SK-N-SH treated with all-trans-retinoic acid at 6 μM for 48 hours (cell line): ENCODE data around the gene IRF1.

ENCODE experiments used
- ATAC-seq: fragments of 200-7000 bp; cut with Tn5 transposase; 3 replicates; pipeline ENCODE4 v1.9.1; 2020; ENCODE audit warnings: mild to moderate bottlenecking, moderate library complexity
- ARNTL ChIP-seq: fragments of 450-650 bp; formaldehyde crosslinking; IDR thresholded peaks from 2 replicates; pipeline ENCODE4 v1.5.0; 2020; ENCODE audit warnings: low read depth, mild to moderate bottlenecking, moderate library complexity, borderline replicate concordance
- BACH2 ChIP-seq: fragments of 250-450 bp; sonication (Bioruptor Pico); IDR thresholded peaks from 2 replicates; pipeline ENCODE4 v1.9.0; 2021; ENCODE audit warnings: mild to moderate bottlenecking, borderline replicate concordance
- CSDC2 ChIP-seq: fragments of 250-450 bp; sonication (Bioruptor Pico); IDR thresholded peaks from 2 replicates; pipeline ENCODE4 v1.5.0; 2020; ENCODE audit warnings: mild to moderate bottlenecking, moderate library complexity
- ESRRG ChIP-seq: fragments of 250-450 bp; sonication (Bioruptor Pico); IDR thresholded peaks from 2 replicates; pipeline ENCODE4 v1.6.1; 2021; ENCODE audit warnings: mild to moderate bottlenecking
- GLIS3 ChIP-seq: fragments of 250-450 bp; sonication (Bioruptor Pico); IDR thresholded peaks from 2 replicates; pipeline ENCODE4 v1.5.0; 2020; ENCODE audit warnings: mild to moderate bottlenecking, moderate library complexity
- ISL1 ChIP-seq: fragments of 250-450 bp; sonication (Bioruptor Pico); IDR thresholded peaks from 2 replicates; pipeline ENCODE4 v2.1.2; 2022; ENCODE audit warnings: mild to moderate bottlenecking, moderate library complexity
- OSR1 ChIP-seq: fragments of 250-450 bp; sonication (Bioruptor Pico); IDR thresholded peaks from 2 replicates; pipeline ENCODE4 v1.8.0; 2022; ENCODE audit warnings: moderate library complexity, mild to moderate bottlenecking, inconsistent platforms
- PPARA ChIP-seq: fragments of 250-450 bp; sonication (Bioruptor Pico); IDR thresholded peaks from 2 replicates; pipeline ENCODE4 v1.5.0; 2020; ENCODE audit warnings: mild to moderate bottlenecking, borderline replicate concordance
- RARB ChIP-seq: fragments of 250-450 bp; sonication (Bioruptor Pico); IDR thresholded peaks from 2 replicates; pipeline ENCODE4 v1.8.0; 2021; ENCODE audit warnings: mild to moderate bottlenecking, moderate library complexity
- SNAI2 ChIP-seq: fragments of 250-450 bp; sonication (Bioruptor Pico); IDR thresholded peaks from 2 replicates; pipeline ENCODE4 v1.5.0; 2020; ENCODE audit warnings: mild to moderate bottlenecking, moderate library complexity
- TCF4 ChIP-seq: fragments of 250-450 bp; sonication (Bioruptor Pico); IDR thresholded peaks from 2 replicates; pipeline ENCODE4 v1.8.0; 2021; ENCODE audit warnings: mild to moderate bottlenecking, moderate library complexity, borderline replicate concordance
- TOX ChIP-seq: fragments of 250-450 bp; sonication (Bioruptor Pico); IDR thresholded peaks from 2 replicates; pipeline ENCODE4 v1.8.0; 2021; ENCODE audit warnings: mild to moderate bottlenecking, moderate library complexity, borderline replicate concordance
- ZC3H10 ChIP-seq: fragments of 250-450 bp; sonication (Bioruptor Pico); IDR thresholded peaks from 2 replicates; pipeline ENCODE4 v1.5.1; 2021; ENCODE audit warnings: mild to moderate bottlenecking, moderate library complexity
- ZFP3 ChIP-seq: fragments of 250-450 bp; sonication (Bioruptor Pico); IDR thresholded peaks from 2 replicates; pipeline ENCODE4 v1.5.0; 2020; ENCODE audit warnings: mild to moderate bottlenecking, moderate library complexity
- ZFP30 ChIP-seq: fragments of 450-650 bp; formaldehyde crosslinking; IDR thresholded peaks from 2 replicates; pipeline ENCODE4 v1.5.0; 2022; ENCODE audit warnings: mild to moderate bottlenecking, moderate library complexity
- ZNF565 ChIP-seq: fragments of 450-650 bp; formaldehyde crosslinking; conservative IDR thresholded peaks from 2 replicates; pipeline ENCODE4 v1.5.0; 2020; ENCODE audit warnings: low read depth, mild to moderate bottlenecking, moderate library complexity
- ZNF70 ChIP-seq: fragments of 450-650 bp; formaldehyde crosslinking; IDR thresholded peaks from 2 replicates; pipeline ENCODE4 v1.5.0; 2020; ENCODE audit warnings: mild to moderate bottlenecking, moderate library complexity
- ZNF8 ChIP-seq: fragments of 450-650 bp; formaldehyde crosslinking; IDR thresholded peaks from 2 replicates; pipeline ENCODE4 v1.5.0; 2020; ENCODE audit warnings: mild to moderate bottlenecking, moderate library complexity
- TF ChIP-seq, protein P1 (sequence below): fragments of 250-450 bp; sonication (Bioruptor Pico); IDR thresholded peaks from 2 replicates; pipeline ENCODE4 v1.5.1; 2020; ENCODE audit warnings: low read depth, mild to moderate bottlenecking, moderate library complexity
- TF ChIP-seq, protein P2 (sequence below): fragments of 250-450 bp; sonication (Bioruptor Pico); IDR thresholded peaks from 2 replicates; pipeline ENCODE4 v1.5.1; 2021; ENCODE audit warnings: mild to moderate bottlenecking, moderate library complexity
- TF ChIP-seq, protein P3 (sequence below): fragments of 250-450 bp; sonication (Bioruptor Pico); IDR thresholded peaks from 2 replicates; pipeline ENCODE4 v1.5.0; 2020; ENCODE audit warnings: mild to moderate bottlenecking, moderate library complexity
- TF ChIP-seq, protein P4 (sequence below): fragments of 250-450 bp; sonication (Bioruptor Pico); IDR thresholded peaks from 2 replicates; pipeline ENCODE4 v1.8.0; 2021; ENCODE audit warnings: low read depth, mild to moderate bottlenecking, moderate library complexity, borderline replicate concordance

The IRF1 gene

DNA sequence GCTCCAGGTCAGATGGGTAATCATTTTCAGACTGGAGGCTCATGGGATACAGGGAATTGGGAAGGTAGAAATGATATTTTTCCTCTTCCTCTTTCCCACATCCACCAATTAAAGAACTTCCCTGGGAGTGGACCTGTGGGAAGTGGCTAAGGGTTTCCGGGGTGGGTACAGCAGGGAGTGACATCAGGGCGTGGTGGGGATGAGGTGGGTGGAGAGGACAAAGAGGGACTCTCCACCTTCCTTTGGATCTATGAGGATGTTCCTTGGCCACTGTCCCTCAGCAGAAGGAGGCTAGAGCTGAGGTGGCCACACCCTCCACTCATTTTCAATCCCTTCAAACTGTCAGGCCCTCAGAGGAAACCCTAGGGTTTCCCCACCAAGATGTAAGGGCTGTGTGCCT lies 54.7 kb downstream of the IRF1 start (continued):
- TF ChIP-seq ESRRG (CRISPR knock-in tag) = no peak
- no peak for TF ChIP-seq RARB
- TF ChIP-seq, protein P1, sequence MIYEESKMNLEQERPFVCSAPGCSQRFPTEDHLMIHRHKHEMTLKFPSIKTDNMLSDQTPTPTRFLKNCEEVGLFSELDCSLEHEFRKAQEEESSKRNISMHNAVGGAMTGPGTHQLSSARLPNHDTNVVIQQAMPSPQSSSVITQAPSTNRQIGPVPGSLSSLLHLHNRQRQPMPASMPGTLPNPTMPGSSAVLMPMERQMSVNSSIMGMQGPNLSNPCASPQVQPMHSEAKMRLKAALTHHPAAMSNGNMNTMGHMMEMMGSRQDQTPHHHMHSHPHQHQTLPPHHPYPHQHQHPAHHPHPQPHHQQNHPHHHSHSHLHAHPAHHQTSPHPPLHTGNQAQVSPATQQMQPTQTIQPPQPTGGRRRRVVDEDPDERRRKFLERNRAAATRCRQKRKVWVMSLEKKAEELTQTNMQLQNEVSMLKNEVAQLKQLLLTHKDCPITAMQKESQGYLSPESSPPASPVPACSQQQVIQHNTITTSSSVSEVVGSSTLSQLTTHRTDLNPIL (CRISPR knock-in tag) = no peak
- no peak for TF ChIP-seq ISL1 (CRISPR knock-in tag)
- no peak for TF ChIP-seq TOX
- TF ChIP-seq ZNF8 (CRISPR knock-in tag) = no peak
- TF ChIP-seq, protein P2, sequence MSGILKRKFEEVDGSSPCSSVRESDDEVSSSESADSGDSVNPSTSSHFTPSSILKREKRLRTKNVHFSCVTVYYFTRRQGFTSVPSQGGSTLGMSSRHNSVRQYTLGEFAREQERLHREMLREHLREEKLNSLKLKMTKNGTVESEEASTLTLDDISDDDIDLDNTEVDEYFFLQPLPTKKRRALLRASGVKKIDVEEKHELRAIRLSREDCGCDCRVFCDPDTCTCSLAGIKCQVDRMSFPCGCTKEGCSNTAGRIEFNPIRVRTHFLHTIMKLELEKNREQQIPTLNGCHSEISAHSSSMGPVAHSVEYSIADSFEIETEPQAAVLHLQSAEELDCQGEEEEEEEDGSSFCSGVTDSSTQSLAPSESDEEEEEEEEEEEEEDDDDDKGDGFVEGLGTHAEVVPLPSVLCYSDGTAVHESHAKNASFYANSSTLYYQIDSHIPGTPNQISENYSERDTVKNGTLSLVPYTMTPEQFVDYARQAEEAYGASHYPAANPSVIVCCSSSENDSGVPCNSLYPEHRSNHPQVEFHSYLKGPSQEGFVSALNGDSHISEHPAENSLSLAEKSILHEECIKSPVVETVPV (CRISPR knock-in tag) = no peak

DNA sequence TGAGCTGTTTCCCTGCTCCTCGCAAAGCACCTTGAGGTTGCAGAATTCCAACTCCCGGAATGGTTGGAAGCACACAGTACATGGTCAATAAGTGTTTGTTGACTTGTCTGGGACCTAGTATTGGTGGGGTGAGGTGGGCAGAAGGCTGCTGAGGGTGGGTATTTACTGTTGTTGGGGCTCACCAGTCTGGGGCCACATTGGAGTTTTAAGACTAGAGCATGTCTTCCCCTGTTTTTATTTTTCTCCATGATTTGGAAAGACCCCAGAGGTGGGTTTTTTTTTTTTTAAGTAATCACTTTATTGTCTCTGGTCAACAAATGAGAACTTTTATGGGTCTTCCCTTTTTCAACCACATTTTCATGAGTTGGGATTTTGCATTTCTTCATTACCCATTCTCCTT lies 55.1 kb downstream of the IRF1 start:
- TF ChIP-seq TCF4 (CRISPR knock-in tag) (no peak), BACH2 (CRISPR knock-in tag) (no peak), PPARA (no peak), TOX (no peak), CSDC2 (no peak), ZNF565 (CRISPR knock-in tag) (no peak), ZFP30 (CRISPR knock-in tag) (no peak), SNAI2 (CRISPR knock-in tag) (no peak), OSR1 (CRISPR knock-in tag) (no peak), ZFP3 (CRISPR knock-in tag) (no peak), ISL1 (CRISPR knock-in tag) (no peak), ZNF70 (CRISPR knock-in tag) (no peak), ESRRG (CRISPR knock-in tag) (no peak)
- no peak for ATAC-seq

DNA sequence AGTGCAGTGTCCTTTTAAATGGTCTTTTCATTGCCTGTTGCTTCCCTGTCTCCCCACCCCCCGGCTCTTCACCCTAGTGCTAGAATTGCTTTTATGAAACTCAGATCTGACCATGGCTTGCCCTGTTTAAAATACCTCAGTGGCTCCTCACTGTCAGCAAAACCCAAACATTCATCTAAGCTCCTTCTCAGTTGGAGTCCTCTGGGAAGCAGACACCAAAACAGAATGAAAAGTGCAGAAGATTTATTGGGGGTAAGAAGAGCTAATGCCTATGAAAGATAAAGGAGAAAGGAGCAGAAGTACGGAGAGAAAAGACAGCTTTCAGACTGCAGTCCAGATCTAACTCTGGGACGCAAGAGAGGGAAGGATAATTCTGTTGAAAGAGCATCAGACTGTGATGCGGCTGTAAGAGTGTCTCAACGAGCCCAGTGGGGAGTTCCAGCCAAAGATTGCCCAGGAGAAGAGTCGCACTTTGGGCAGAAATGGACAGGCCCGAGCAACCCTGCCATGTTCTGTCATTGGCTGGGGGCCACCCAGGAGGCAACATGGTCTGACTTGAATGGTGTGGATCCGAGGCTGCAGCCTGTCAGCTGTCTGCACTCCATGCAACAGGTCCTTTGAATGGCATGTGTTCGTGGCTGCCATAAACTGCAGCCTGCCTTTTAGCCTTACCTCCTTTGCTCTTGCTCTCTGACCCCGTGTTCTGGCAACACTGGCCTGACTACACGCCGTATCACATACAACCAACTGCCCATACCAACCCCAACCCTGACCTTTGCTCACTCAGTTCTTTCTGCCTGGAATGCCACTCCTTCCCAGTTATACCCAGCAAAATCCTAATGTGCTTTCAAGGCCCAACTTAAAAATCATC lies 55.9 kb downstream of the IRF1 start:
- TF ChIP-seq OSR1 (CRISPR knock-in tag) (no peak), ESRRG (CRISPR knock-in tag) (no peak), TCF4 (CRISPR knock-in tag) (no peak)
- TF ChIP-seq, protein P3, sequence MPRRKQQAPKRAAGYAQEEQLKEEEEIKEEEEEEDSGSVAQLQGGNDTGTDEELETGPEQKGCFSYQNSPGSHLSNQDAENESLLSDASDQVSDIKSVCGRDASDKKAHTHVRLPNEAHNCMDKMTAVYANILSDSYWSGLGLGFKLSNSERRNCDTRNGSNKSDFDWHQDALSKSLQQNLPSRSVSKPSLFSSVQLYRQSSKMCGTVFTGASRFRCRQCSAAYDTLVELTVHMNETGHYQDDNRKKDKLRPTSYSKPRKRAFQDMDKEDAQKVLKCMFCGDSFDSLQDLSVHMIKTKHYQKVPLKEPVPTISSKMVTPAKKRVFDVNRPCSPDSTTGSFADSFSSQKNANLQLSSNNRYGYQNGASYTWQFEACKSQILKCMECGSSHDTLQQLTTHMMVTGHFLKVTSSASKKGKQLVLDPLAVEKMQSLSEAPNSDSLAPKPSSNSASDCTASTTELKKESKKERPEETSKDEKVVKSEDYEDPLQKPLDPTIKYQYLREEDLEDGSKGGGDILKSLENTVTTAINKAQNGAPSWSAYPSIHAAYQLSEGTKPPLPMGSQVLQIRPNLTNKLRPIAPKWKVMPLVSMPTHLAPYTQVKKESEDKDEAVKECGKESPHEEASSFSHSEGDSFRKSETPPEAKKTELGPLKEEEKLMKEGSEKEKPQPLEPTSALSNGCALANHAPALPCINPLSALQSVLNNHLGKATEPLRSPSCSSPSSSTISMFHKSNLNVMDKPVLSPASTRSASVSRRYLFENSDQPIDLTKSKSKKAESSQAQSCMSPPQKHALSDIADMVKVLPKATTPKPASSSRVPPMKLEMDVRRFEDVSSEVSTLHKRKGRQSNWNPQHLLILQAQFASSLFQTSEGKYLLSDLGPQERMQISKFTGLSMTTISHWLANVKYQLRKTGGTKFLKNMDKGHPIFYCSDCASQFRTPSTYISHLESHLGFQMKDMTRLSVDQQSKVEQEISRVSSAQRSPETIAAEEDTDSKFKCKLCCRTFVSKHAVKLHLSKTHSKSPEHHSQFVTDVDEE (CRISPR knock-in tag) = no peak
- ATAC-seq = no peak

DNA sequence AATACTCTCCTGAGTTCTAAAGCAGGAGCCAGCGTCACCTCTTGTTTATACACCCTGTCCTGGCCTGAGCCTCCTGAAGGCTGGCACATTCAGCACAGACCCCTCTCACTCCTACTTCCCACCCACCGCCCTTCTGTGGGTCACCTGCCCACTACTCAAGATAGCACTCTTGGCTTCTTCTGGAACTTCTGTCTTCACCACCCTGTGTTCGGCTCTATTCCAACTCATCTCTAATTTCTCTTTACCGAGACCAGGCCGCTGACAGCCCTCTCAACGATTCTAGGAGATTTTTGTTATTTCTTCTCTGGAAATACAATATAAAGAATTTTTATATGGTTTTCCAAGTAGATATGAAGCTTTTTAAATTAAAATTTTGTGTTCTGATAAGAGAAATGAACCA lies 57.4 kb downstream of the IRF1 start:
- TF ChIP-seq ZNF70 (CRISPR knock-in tag) (no peak), ZNF565 (CRISPR knock-in tag) (no peak), ISL1 (CRISPR knock-in tag) (no peak), SNAI2 (CRISPR knock-in tag) (no peak), BACH2 (CRISPR knock-in tag) (no peak), TOX (no peak)
- TF ChIP-seq, protein P4, sequence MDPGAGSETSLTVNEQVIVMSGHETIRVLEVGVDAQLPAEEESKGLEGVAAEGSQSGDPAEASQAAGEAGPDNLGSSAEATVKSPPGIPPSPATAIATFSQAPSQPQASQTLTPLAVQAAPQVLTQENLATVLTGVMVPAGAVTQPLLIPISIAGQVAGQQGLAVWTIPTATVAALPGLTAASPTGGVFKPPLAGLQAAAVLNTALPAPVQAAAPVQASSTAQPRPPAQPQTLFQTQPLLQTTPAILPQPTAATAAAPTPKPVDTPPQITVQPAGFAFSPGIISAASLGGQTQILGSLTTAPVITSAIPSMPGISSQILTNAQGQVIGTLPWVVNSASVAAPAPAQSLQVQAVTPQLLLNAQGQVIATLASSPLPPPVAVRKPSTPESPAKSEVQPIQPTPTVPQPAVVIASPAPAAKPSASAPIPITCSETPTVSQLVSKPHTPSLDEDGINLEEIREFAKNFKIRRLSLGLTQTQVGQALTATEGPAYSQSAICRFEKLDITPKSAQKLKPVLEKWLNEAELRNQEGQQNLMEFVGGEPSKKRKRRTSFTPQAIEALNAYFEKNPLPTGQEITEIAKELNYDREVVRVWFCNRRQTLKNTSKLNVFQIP = no peak
- no peak for ATAC-seq

DNA sequence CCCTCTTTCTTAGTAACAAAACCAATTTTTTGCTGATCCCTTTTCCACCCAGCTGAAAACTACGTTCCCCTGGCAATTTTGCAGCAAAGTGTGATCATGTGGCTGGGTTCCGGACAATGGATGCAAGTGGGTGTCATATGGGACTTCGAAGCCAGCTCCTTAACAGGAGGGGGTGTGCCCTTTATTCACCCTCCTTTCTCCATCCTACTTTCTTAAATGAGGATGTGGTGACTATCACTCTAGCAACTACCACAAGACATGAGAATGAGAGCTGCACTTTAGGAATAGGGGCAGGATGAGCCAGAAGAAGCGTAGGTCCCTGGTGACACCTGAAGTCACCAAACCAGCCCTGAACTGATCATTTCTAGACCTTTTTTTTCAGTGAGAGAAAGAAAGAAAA lies 58.9 kb downstream of the IRF1 start:
- ATAC-seq = no peak
- no peak for TF ChIP-seq TOX
- TF ChIP-seq GLIS3 = no peak
- TF ChIP-seq ESRRG (CRISPR knock-in tag) = no peak
- no peak for TF ChIP-seq PPARA
- TF ChIP-seq ZFP30 (CRISPR knock-in tag) = no peak
- TF ChIP-seq ISL1 (CRISPR knock-in tag) = no peak
- TF ChIP-seq, protein P1 (CRISPR knock-in tag) = no peak
- TF ChIP-seq ZNF8 (CRISPR knock-in tag) = no peak
- TF ChIP-seq, protein P3 (CRISPR knock-in tag) = no peak
- no peak for TF ChIP-seq OSR1 (CRISPR knock-in tag)
- no peak for TF ChIP-seq ARNTL (CRISPR knock-in tag)
- no peak for TF ChIP-seq ZC3H10
- no peak for TF ChIP-seq ZNF565 (CRISPR knock-in tag)
